Stimulated activated CD8-positive, alpha-beta memory T cell treated with anti-CD3 and anti-CD28 coated beads, Interleukin-4, amount 100 ng/mL, for 1 hour (primary cell): ENCODE results near the gene OVOL2.
"Not testable (repeated sequence)": the region's sequence is repeated elsewhere in the genome, so short reads cannot be mapped to it uniquely, and the experiment has no call there.

Source experiments
- DNase-seq, 2 donors: peaks; one replicate each; pipeline ENCODE4 v3.0.0-alpha.2; 2020; ENCODE audit warnings: low read depth in 2 of 2, low spot score in 1 of 2

The OVOL2 gene

DNA sequence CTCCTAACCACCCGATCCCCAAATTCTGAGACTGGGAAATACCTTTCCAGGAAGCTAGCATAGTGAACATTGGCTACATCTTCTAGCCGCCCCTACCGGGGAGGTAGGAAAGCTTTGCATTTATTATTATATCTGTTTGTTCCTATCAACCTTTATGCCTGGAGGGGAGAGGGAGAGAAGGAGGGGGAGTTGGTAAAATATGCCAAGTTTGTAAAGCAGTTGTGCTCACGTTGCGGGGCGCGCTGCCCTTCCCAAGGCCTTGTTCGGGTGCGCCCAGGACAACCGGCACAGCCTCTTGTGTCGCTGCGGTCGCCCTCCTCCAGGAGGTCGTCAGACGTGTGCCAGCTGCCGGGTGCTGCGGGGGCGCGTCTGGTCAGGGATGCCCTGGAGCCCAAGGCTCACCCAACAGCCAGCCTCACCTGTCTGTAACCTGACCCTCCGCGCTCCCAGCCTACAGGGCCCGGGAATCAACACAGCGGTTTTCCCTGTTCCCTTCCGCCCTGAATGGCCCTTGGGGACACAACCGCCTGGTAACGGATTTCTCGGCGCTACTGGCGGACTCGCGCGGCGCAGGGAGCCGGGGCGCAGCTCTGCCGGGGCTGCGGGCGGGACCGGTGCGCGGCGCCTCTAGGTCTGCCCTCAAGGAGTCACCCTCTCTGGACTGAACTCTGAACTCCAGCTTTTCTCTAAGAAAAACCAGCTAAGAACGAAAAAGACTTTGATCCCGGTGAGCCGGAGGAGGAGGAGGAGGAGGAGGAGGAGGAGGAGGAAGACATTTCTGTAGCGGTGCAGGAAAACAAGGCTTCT, 1.1 kb upstream of the OVOL2 start:
- no peak for DNase-seq

GRCh38 chr20:18057994-18058349, 256 bp upstream of the OVOL2 start:
- DNase-seq: no peak

- no peak for DNase-seq
Observed at GRCh38 chr20:18056174-18057100, 1.3 kb downstream of the OVOL2 start.

DNA sequence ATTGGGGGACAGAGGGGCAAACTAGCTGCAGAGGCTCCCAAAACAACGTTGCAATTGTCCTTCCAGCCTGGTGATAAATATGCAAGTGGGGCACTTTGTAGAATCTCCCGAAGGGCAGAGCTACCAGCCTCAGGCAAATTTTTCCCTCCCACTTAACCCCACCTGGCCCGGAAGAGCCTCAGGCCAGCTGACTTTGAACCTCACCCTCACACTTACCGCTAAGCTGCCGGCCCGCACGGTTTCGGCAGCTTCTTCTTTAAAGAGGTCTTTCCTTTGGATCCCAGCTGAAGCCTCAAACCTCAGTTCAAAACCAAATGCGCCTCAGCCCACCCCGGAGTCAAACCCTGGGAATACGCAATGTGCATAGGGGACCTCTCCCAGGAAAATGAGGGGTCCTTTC, 2.5 kb downstream of the OVOL2 start:
- no peak for DNase-seq

- DNase-seq: no peak
Observed at GRCh38 chr20:18052856-18053255, 4.9 kb downstream of the OVOL2 start.

GRCh38 chr20:18050628-18051027, 7.1 kb downstream of the OVOL2 start:
- no peak for DNase-seq

- DNase-seq: no peak
Observed at GRCh38 chr20:18048176-18048575, 9.5 kb downstream of the OVOL2 start.

DNA sequence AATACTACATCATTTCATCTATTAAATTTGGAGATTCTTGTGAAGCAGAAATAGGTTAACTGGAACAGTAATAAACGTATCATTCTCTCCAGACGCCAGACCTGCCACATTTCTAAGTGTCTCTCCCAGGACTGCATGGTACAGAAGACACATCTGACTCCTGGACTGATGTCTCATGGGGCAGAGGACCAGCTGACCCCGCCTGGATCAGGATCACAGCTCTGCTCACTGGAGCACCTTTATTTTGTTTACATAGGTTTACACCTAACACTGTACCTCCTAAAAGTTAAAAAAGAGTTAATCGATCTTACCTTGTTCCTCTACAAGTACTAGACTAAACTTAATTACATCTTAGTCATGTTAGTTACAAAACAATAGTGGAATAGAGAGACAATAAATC, 11.2 kb downstream of the OVOL2 start:
- no peak for DNase-seq

- DNase-seq: no peak
Observed at GRCh38 chr20:18042229-18042628, 15.5 kb downstream of the OVOL2 start.

- no peak for DNase-seq
Observed at GRCh38 chr20:18041462-18041861, 16.3 kb downstream of the OVOL2 start.

- no peak for DNase-seq
Observed at GRCh38 chr20:18039063-18039462, 18.7 kb downstream of the OVOL2 start.

- DNase-seq: no peak
Observed at GRCh38 chr20:18034039-18034438, 23.7 kb downstream of the OVOL2 start.

DNA sequence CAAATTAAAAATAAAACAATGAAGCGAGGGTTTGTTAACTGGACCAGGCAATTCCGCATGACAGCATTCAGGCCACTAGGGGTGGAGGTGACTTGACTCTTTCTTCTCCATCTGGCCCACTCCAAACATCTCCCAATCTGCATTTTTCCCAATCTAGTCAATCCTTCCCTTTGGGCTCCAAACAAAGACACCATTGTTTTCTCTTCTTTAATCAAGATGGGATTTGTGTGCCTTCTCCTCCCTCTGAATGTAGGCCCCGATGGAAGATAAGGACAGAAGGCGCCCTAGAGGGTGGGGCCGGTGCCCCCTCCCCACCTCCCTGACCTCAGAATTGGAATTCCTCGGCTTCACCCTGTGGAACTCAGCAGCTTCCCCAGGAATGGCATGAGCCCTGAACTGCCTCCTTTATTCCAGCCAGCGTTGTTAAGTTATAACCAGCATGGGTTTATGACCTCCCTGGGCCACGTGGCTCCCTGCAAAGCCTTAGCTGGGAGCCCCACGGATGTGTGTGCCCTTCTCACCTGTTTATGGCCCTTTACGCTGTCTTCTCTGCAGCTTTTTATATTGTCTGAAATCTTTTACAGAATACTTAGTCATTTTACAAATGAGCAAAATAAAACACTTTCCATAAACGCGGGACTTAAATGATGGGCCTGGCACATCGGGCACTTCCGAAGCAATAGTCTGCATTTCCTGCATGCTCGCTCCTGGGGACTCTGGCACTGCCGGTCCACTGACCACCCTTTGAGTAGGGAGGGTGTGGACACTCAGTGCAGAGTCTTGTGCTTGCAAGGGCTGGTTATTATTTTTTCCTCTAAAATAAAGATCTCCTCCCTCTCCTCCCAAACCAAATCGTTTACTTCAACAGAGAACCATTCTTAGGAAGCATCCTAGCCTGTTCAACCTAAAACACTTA, 24.5 kb downstream of the OVOL2 start:
- no peak for DNase-seq

DNA sequence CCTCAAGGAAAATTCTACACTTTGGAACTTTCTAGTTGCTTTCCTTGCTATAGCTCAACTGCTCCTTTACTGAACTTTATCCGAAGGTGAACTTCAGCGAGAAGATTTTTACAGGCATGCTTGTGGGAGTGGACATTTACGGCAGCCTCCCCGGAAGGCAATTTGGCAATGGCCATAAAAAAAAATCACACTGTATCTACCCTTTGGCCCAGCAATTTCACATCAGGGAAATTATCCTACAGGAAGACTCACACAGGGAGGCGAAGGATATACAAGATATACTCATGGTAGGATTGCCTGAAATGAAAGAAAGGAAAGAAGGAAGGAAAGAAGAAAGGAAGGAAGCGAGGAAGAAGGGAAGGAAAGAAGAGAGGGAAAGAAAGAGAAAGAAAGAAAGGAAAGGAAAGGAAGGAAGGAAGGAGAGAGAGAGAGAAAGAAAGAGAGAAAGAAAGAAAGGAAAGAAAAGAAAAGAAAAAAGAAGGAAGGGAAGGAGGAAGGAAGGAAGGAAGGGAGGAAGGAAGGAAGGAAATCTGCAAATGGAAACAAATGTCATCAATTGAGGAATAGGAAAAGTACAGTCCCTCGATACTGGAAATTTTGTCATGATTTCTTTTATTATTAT, 25.7 kb downstream of the OVOL2 start:
- DNase-seq: no peak

DNA sequence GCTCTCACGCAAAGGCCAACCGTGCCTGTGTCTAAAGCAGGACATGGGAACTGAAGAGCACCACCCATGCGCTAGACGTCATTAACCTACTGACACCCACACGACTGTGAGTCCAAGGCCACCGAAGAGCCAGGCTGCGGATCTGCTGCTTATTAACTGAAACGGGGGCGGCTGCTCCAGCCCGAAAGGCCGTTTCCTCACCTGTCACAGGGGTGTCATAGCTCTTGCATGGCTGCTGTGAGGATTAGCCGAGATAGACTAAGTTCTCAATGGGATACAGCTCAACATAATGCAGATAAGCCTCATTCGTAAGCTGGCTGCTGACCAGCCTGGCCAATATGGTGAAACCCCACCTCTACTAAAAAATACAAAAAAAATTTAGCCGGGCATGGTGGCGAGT, 26.7 kb downstream of the OVOL2 start:
- DNase-seq: no peak

GRCh38 chr20:18030020-18030419, 27.7 kb downstream of the OVOL2 start:
- DNase-seq: no peak

- DNase-seq: not testable (repeated sequence)
Observed at GRCh38 chr20:18027011-18027410, 30.7 kb downstream of the OVOL2 start.

- no peak for DNase-seq
Observed at GRCh38 chr20:18024606-18025127, 33.0 kb downstream of the OVOL2 start.

- no peak for DNase-seq
Observed at GRCh38 chr20:18020931-18021330, 36.8 kb downstream of the OVOL2 start.

DNA sequence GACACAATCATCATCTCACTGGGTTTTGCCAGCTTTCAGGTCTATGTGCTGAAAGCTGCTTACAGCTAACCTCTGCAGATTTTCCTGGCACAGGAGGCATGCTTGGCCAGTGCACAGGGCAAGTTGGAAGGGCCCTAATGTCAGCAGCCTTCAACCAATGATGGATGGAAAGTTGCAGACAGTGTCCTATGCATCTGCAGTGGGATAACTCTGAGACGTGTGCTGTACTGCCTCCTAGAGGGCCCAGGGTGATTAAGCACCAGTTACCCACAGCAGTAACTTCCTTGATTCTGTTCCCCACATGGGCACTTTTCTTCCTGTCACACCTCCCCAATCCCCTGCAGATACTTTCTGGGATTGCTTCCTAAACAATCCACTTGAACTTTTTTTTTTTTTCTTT, 38.6 kb downstream of the OVOL2 start:
- no peak for DNase-seq

GRCh38 chr20:18018100-18018499, 39.6 kb downstream of the OVOL2 start:
- no peak for DNase-seq
